Panc1 (cell line): Measurements from ENCODE around the gene RUFY2.

Experiments used
- CTCF ChIP-seq: fragments of 450-650 bp; IDR thresholded peaks from 2 replicates; pipeline ENCODE4 v1.5.1; 2017; ENCODE audit warnings: mild to moderate bottlenecking
- SIN3A ChIP-seq: IDR thresholded peaks from 2 replicates; pipeline ENCODE4 v1.6.1; 2012; ENCODE audit warnings: low read depth, mild to moderate bottlenecking, low read length, moderate library complexity, borderline replicate concordance; ENCODE audit not compliant: insufficient read depth

GRCh38 chr10:68315582-68315981 is 91.5 kb downstream of the RUFY2 start:
- TF ChIP-seq CTCF (no peak), SIN3A (no peak)
